GM18508 (cell line): ENCODE measurements around the gene MTERF1.
"Not testable (repeated sequence)": the region's sequence is repeated elsewhere in the genome, so short reads cannot be mapped to it uniquely, and the experiment has no call there.

Experiments
- ATAC-seq: cut with Tn5 transposase; IDR thresholded peaks from one replicate; pipeline ENCODE4 v1.9.1; 2021; ENCODE audit warnings: moderate number of reproducible peaks; ENCODE audit not compliant: insufficient read depth, unreplicated experiment

MTERF1 gene

GRCh38 chr7:91880413-91881241 lies at the start of gene MTERF1:
Gene MTERF1, minus strand, starts transcription at chr7:91880702. Its CDS starts 619 bp downstream, at chr7:91880083.
- ATAC-seq: peak; percentile 94

GRCh38 chr7:91929463-91929862 lies 49.0 kb upstream of the MTERF1 start:
- peak; percentile 96 for ATAC-seq

DNA sequence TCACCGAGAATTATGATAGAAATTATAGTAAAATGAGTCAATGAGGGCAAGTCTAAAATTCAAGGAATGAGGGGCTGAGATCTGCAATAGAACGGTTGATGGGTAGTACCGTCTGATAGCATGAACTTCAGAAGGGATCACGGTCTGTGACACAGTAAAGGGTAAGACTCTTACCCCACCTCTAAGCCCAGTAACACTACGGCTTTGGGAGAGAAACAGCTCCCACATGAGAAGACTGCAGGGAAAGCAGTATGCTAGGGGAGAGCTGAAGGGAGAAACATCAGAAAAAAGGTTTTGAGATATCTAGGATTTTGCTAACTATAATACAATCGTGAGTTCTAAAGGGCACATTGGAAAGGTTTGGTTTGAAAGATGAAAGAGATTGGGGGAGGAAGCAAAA lies 47.4 kb upstream of the MTERF1 start:
- ATAC-seq: no peak

- ATAC-seq: no peak
Observed at GRCh38 chr7:91922857-91923256, 42.4 kb upstream of the MTERF1 start.

- ATAC-seq: no peak
Observed at GRCh38 chr7:91918356-91918755, 37.9 kb upstream of the MTERF1 start.

- no peak for ATAC-seq
Observed at GRCh38 chr7:91916051-91916440, 35.5 kb upstream of the MTERF1 start.

DNA sequence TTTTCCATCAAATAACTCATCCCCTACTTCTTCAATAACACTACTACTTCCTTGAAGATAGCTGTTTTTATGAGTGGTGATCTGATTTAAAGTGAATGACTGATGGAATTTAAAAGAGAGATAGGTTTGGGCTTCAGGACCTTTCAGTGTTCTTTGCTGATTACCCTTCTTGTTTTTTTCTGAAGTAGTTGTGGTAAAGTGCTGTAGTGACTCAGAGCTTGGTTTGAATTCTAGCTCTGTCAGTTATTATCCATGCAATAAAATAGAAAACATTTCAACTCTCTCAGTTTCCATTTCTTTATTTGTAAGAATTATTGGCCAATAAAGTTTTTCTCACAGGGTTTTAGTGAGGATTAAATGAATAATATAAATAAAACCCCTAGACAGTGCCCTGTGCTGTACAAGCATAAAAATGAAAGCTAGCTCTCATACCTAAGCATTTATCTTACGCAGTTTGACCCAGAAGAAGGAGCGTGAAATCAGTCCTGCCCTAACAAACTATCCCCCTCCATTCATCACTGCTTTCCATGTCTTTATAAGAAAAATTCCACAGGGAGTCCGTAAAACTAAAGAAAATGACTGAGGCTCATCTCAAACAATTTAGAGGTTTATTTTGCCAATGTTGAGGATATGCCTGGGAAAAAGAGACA lies 35.0 kb upstream of the MTERF1 start:
- no peak for ATAC-seq

- ATAC-seq: no peak
Observed at GRCh38 chr7:91913612-91914011, 33.1 kb upstream of the MTERF1 start.

- no peak for ATAC-seq
Observed at GRCh38 chr7:91912494-91912893, 32.0 kb upstream of the MTERF1 start.

DNA sequence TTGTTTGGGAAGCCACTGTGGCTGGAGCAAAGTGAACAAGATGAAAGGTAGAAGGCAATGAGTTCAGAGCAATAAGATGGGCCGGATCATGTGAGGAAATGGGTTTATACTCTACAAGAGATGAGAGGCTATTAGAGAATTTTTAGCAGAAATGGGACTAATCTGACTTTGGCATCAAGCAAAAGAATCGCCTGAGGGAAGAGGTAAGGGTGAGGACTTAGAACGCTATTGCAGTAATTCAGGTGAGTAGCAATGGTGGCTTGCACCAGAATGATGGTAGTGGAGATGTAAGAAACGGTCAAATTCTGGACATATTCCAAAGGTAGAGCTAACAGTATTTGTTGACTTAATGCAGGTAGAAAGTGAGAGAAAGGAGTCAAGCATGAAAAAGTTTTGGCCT lies 30.6 kb upstream of the MTERF1 start:
- ATAC-seq: no peak

GRCh38 chr7:91910171-91910570 lies 29.7 kb upstream of the MTERF1 start:
- ATAC-seq: no peak

DNA sequence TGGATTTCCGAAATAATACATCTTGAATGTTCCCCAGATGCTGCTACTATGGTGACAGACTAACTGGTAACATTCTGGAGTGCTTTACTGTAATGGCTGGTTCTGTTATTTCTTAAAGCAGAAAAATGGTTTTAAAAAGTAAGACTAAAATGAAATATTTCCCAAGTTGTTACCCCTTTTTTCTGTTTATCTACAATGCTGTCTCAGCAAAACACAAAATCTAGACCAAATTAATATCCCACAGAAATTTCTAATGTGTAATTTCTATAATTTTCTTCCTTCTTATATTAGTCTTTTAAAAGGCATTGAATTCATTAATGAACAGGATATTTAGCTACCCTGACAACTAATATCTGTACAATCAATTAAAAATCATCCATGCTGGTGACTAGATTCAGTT lies 19.1 kb upstream of the MTERF1 start:
- no peak for ATAC-seq

GRCh38 chr7:91898240-91898992 lies 17.9 kb upstream of the MTERF1 start:
- ATAC-seq: no peak

GRCh38 chr7:91894781-91895480 lies 14.4 kb upstream of the MTERF1 start:
- ATAC-seq: no peak

DNA sequence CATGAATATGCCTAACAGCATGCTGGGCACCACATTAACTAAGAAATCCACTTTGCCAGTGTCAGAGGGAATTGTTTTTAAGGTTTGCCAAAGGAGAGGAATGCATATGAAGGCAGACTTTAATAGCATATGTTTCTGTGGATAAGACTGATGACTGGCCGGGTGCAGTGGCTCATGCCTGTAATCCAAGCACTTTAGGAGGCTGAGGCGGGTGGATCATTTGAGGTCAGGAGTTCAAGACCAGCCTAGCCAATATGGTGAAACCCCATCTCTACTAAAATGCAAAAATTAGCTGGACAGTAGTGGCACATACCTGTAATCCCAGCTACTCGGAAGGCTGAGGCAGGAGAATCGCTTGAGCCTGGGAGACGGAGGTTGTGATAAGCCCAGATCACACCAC lies 13.2 kb upstream of the MTERF1 start:
- not testable (repeated sequence) for ATAC-seq

- no peak for ATAC-seq
Observed at GRCh38 chr7:91892821-91893340, 12.4 kb upstream of the MTERF1 start.

GRCh38 chr7:91892099-91892705 lies 11.7 kb upstream of the MTERF1 start:
- no peak for ATAC-seq

- ATAC-seq: not testable (repeated sequence)
Observed at GRCh38 chr7:91888271-91889175, 8.0 kb upstream of the MTERF1 start.
